ENCODE results near the gene TSPAN7. TPM values are rescaled to one million over a fixed set of nuclear protein-coding genes. Genes with fewer than 3 reads are reported as not detected.

The TSPAN7 gene
- total and polyA plus RNA-seq, 2 of the 4 experiments (the other 2 are of a cell fraction), result not detected

- WGBS, 2 experiments (ENCODE audit: extremely low coverage in 2 of 2, insufficient read length in 1 of 2), result no CpG with 5 or more reads among the region's 4 CpGs
- no peaks in the 10 kb centered on the region for H3K27me3 ChIP-seq (ENCODE audit: control insufficient read depth, insufficient read depth, low read length)
- POLR2A ChIA-PET (ENCODE audit: unreplicated experiment), result no interaction called here
- no peak overlapping the region for H3K4me2 ChIP-seq (ENCODE audit: low read depth, low read length)
- no peak overlapping the region for H2BK20ac ChIP-seq (ENCODE audit: low read depth, low read length)
- H2BK5ac ChIP-seq (ENCODE audit: low read depth, low read length, poor library complexity, severe bottlenecking), result no peak overlapping the region
- H4K5ac ChIP-seq (ENCODE audit: low read depth, low read length), result no peak overlapping the region
- no peak overlapping the region for H2BK15ac ChIP-seq (ENCODE audit: low read depth, low read length)
- no peaks in the 10 kb centered on the region for H3K9me1 ChIP-seq (ENCODE audit: insufficient read depth, low read length)
- no peak overlapping the region for H2AK5ac ChIP-seq (ENCODE audit: low read depth, low read length)
- intact Hi-C loops (cut with micrococcal nuclease), result loop anchor here (1.0 kb wide), 1 partner anchor 38 kb away; no protein-coding TSS in a partner anchor
- H4K20me1 ChIP-seq (ENCODE audit: insufficient read depth, low read length), result no peaks in the 10 kb centered on the region
- no peak overlapping the region for H3K18ac ChIP-seq (ENCODE audit: low read depth, low read length)
- H2AK9ac ChIP-seq (replicated peaks; ENCODE audit: low read depth, low read length, poor library complexity), result no peak overlapping the region
- H3K9me3 ChIP-seq (ENCODE audit: control insufficient read depth, insufficient read depth, low read length), result no peaks in the 10 kb centered on the region
- no peak overlapping the region for H3K4me3 ChIP-seq (ENCODE audit: insufficient read depth, low read depth, low read length)
- dilution Hi-C loops (cut with HindIII; ENCODE audit: low sequenced_read_pairs, unreplicated experiment), result no loop called here
- H3K27ac ChIP-seq (ENCODE audit: insufficient read depth, low read length), result no peak overlapping the region
- H3K56ac ChIP-seq (ENCODE audit: extremely low read depth, insufficient read depth, low read length), result no peak overlapping the region
- in situ Hi-C loops (cut with MboI; ENCODE audit: low sequenced_read_pairs), result no loop called here
- H4K8ac ChIP-seq (ENCODE audit: low read depth in 2 of 2, low read length in 2 of 2), result no peak overlapping the region
- no TSS peak for BruUV-seq (replicated peaks)
- H4K91ac ChIP-seq (ENCODE audit: insufficient read depth, low read depth, low read length), result no peak overlapping the region
- no peak overlapping the region for H3K23ac ChIP-seq (ENCODE audit: low read depth, low read length)
- H2BK120ac ChIP-seq (ENCODE audit: low read depth, low read length), result no peak overlapping the region
- H2AFZ ChIP-seq (replicated peaks; ENCODE audit: low read length, poor library complexity), result no peak overlapping the region
- no peaks in the 10 kb centered on the region for H3K79me1 ChIP-seq (ENCODE audit: low read depth in 1 of 2, low read length in 2 of 2)
- no peak overlapping the region for H3K9ac ChIP-seq (ENCODE audit: low read depth, low read length)
- no peak for ATAC-seq (ENCODE audit: low read depth)
- TF ChIP-seq CTCF (conservative IDR thresholded peaks at IDR 0.05; ENCODE audit: low read depth, low read length), result no peak
- TF ChIP-seq MAZ (IDR thresholded peaks at IDR 0.05; ENCODE audit: borderline replicate concordance, low read depth, low read length), result no peak
- no peak for TF ChIP-seq SMC3 (IDR thresholded peaks at IDR 0.05; ENCODE audit: low read depth, low read length)
- no peak for TF ChIP-seq MAFK (IDR thresholded peaks at IDR 0.05; ENCODE audit: low read depth, low read length)
- TF ChIP-seq POLR2A (IDR thresholded peaks at IDR 0.05; ENCODE audit: low read depth, low read length), result no peak
- no peak for TF ChIP-seq BHLHE40 (IDR thresholded peaks at IDR 0.05; ENCODE audit: low read depth, low read length)
- no peak for TF ChIP-seq FOS (IDR thresholded peaks at IDR 0.05; ENCODE audit: low read depth, low read length)
- no peak for TF ChIP-seq RFX5 (IDR thresholded peaks at IDR 0.05; ENCODE audit: low read depth, low read length)
- TF ChIP-seq RCOR1 (IDR thresholded peaks at IDR 0.05; ENCODE audit: insufficient replicate concordance, low read length), result no peak
- no peak for TF ChIP-seq NFE2L2 (IDR thresholded peaks at IDR 0.05; ENCODE audit: low read depth, low read length)
- TF ChIP-seq CEBPB (IDR thresholded peaks at IDR 0.05; ENCODE audit: low read depth, low read length), result no peak
- TF ChIP-seq RAD21 (IDR thresholded peaks at IDR 0.05; ENCODE audit: low read length), result no peak
- TF ChIP-seq ELK1 (IDR thresholded peaks at IDR 0.05; ENCODE audit: borderline replicate concordance, low read depth, low read length), result no peak
- TF ChIP-seq USF2 (IDR thresholded peaks at IDR 0.05; ENCODE audit: low read depth, low read length), result no peak
- TF ChIP-seq CHD1 (IDR thresholded peaks at IDR 0.05; ENCODE audit: low read depth, low read length), result no peak
- no peak for TF ChIP-seq MXI1 (IDR thresholded peaks at IDR 0.05; ENCODE audit: borderline replicate concordance, low read depth, low read length)
- H3K14ac ChIP-seq (replicated peaks; ENCODE audit: low read depth, low read length), result no peak overlapping the region
- H3K36me3 ChIP-seq (ENCODE audit: control insufficient read depth, insufficient read depth, low read length), result no peaks in the 10 kb centered on the region
- H3K4me1 ChIP-seq (ENCODE audit: control insufficient read depth, insufficient read depth, low read length), result no peaks in the 10 kb centered on the region
- DNase-seq, result no peak
- no peak overlapping the region for H3K4ac ChIP-seq (ENCODE audit: low read depth, low read length)
- CTCF ChIA-PET, result no interaction called here
Observed at GRCh38 chrX:38607976-38608375, 46.6 kb downstream of the TSPAN7 start.

All from IMR-90 (cell line).